ENCODE results near the gene ORMDL2.

DNA sequence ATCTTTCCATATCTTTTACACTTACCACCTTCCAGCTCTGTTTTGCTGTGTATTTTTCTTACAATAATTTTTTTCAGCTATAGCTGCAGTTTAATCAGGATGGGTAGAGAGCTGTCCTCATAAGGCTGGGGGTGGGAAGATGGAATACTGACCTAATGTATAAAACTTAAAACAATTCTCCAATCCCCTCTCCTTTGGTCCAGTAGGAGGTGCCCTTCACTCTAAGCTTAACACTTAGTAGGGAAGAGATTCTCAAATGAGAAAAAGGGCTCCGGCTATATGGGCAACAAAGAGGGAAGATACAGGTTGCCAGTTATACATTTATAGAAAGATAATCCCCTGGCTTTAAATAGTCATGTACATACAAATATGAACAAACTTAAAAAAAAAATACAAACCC lies 2.8 kb downstream of the ORMDL2 start:
- TF ChIP-seq, protein P1, sequence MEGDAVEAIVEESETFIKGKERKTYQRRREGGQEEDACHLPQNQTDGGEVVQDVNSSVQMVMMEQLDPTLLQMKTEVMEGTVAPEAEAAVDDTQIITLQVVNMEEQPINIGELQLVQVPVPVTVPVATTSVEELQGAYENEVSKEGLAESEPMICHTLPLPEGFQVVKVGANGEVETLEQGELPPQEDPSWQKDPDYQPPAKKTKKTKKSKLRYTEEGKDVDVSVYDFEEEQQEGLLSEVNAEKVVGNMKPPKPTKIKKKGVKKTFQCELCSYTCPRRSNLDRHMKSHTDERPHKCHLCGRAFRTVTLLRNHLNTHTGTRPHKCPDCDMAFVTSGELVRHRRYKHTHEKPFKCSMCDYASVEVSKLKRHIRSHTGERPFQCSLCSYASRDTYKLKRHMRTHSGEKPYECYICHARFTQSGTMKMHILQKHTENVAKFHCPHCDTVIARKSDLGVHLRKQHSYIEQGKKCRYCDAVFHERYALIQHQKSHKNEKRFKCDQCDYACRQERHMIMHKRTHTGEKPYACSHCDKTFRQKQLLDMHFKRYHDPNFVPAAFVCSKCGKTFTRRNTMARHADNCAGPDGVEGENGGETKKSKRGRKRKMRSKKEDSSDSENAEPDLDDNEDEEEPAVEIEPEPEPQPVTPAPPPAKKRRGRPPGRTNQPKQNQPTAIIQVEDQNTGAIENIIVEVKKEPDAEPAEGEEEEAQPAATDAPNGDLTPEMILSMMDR (IDR thresholded peaks at IDR 0.05; ENCODE audit: extremely low read depth in 1 of 2, insufficient read depth in 1 of 2, low read depth in 1 of 2, low read length in 2 of 2) = peak; percentile 15 to 16
- TF ChIP-seq POLR2AphosphoS5 (IDR thresholded peaks at IDR 0.05; ENCODE audit: insufficient read depth, low read depth, low read length) (no peak), POLR2A (IDR thresholded peaks at IDR 0.05; ENCODE audit: low read depth, low read length) (no peak), EZH2 (IDR thresholded peaks at IDR 0.05; ENCODE audit: borderline replicate concordance, low read depth, low read length, severe bottlenecking) (no peak)
